ENCODE data around the gene PRR29. TPM values are rescaled to one million over a fixed set of nuclear protein-coding genes. Genes with fewer than 3 reads are reported as not detected.

Gene PRR29
- 0.59 TPM for polyA plus RNA-seq (2012; ENCODE audit: insufficient read length, low read depth)

DNA sequence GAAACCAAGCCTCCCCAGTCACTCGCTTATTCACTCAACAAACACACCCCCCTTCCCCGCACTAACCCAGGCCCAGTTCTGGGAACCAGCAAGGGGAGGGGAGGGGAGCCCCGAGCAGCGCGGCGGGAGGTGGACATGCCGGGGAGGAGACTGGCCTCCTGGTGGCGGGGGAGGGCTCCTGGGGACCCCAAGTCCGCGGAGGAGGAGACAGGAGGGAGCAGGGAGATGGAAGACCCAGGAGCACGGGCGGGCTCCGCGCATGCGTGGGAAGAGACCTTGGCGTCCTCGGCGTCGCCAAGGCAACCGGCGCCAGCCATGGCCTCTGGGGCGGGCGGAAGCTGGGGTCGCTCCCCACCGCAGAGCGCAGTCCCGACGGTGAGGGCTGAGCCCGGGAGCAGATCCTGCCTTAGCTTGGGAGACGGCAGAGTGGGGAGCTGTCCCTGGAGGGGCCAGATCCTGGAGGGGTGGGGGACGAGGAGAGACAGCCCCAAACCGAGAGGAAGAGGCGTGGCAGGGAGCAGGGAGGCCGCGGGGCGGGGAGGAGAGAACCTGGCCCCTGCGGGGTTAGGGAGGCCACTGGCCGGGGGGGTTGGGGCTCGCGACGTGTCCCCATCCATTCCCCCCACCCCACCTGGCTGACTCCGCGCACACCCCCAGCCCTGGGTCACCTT is at the start of gene PRR29:
Gene PRR29, plus strand, starts transcription at position 302 of the 671 bp plus-strand sequence. Its CDS starts 14 bp downstream, at position 316.
- no peak for TF ChIP-seq TAF1 (IDR thresholded peaks at IDR 0.05; ENCODE audit: borderline replicate concordance, insufficient read depth, low read length)
- no peak for TF ChIP-seq POLR2AphosphoS5 (IDR thresholded peaks at IDR 0.05; ENCODE audit: low read depth, low read length)
- TF ChIP-seq FOXP2 (optimal IDR thresholded peaks at IDR 0.05; ENCODE audit: borderline replicate concordance, extremely low read depth, extremely low read length, insufficient read depth): no peak
- TF ChIP-seq SIN3A (IDR thresholded peaks at IDR 0.05; ENCODE audit: borderline replicate concordance, insufficient read depth, low read length): no peak
- TF ChIP-seq, protein P1, sequence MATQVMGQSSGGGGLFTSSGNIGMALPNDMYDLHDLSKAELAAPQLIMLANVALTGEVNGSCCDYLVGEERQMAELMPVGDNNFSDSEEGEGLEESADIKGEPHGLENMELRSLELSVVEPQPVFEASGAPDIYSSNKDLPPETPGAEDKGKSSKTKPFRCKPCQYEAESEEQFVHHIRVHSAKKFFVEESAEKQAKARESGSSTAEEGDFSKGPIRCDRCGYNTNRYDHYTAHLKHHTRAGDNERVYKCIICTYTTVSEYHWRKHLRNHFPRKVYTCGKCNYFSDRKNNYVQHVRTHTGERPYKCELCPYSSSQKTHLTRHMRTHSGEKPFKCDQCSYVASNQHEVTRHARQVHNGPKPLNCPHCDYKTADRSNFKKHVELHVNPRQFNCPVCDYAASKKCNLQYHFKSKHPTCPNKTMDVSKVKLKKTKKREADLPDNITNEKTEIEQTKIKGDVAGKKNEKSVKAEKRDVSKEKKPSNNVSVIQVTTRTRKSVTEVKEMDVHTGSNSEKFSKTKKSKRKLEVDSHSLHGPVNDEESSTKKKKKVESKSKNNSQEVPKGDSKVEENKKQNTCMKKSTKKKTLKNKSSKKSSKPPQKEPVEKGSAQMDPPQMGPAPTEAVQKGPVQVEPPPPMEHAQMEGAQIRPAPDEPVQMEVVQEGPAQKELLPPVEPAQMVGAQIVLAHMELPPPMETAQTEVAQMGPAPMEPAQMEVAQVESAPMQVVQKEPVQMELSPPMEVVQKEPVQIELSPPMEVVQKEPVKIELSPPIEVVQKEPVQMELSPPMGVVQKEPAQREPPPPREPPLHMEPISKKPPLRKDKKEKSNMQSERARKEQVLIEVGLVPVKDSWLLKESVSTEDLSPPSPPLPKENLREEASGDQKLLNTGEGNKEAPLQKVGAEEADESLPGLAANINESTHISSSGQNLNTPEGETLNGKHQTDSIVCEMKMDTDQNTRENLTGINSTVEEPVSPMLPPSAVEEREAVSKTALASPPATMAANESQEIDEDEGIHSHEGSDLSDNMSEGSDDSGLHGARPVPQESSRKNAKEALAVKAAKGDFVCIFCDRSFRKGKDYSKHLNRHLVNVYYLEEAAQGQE (IDR thresholded peaks at IDR 0.05; ENCODE audit: insufficient read depth in 1 of 2, low read depth in 2 of 2, low read length in 2 of 2): no peak

DNA sequence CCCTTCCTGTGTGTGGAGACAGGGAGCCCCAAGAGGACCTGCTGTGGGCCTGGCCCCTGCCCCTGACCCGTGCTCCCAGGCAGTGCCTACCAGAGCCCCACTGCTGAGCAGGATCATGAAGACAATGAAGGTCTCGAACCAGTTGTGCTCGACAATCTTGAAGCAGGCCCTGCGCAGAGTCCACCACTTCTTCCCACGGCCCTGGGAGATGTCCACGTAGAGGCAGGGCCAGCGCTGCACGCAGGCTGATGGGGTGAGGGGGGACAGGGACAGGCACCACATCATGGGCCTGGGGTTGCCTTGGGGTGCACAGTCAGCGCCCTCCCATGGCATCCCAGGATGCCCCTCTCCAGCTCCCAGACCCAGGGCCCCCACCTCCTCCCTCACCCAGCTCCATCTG is 49.6 kb upstream of the PRR29 start:
- TF ChIP-seq FOXP2 (optimal IDR thresholded peaks at IDR 0.05; ENCODE audit: borderline replicate concordance, extremely low read depth, extremely low read length, insufficient read depth): no peak
- no peak for TF ChIP-seq SIN3A (IDR thresholded peaks at IDR 0.05; ENCODE audit: borderline replicate concordance, insufficient read depth, low read length)
- TF ChIP-seq TAF1 (IDR thresholded peaks at IDR 0.05; ENCODE audit: borderline replicate concordance, insufficient read depth, low read length): no peak
- TF ChIP-seq, protein P1 (IDR thresholded peaks at IDR 0.05; ENCODE audit: insufficient read depth in 1 of 2, low read depth in 2 of 2, low read length in 2 of 2): no peak
- no peak for TF ChIP-seq POLR2AphosphoS5 (IDR thresholded peaks at IDR 0.05; ENCODE audit: low read depth, low read length)

DNA sequence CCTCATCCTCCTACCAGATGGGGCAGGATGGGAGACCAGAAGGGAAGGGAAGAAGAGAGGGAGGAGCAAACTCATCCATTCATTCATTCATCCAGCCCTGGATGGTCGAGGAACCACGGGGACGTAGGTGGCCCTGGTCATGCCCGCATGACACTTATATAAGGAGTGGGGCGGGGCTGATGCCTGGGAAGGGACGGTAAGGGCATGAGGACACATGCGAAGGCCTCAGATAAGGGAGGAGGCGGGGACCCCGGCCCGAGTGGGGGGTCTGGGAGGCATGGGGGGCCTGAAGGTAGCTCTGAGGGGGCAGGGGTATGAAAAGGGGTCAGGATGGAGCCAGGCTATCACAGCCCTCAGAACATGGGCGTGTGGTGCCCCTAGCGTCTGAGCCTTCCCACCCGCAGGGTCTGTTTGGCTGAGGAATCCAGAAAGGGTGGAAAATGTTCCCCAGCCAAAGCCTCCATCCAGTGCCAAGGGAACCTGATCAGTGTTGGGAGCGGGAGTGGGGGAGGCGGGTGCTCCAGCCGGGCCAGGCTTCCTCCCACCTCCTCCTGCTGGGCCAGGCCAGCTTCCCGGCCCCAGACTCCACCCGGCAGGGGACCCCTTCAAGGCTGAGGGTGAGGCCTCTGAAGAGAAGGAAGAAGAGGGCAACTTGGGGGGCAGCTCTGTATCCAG is 48.4 kb upstream of the PRR29 start:
- TF ChIP-seq FOXP2 (optimal IDR thresholded peaks at IDR 0.05; ENCODE audit: borderline replicate concordance, extremely low read depth, extremely low read length, insufficient read depth): no peak
- no peak for TF ChIP-seq SIN3A (IDR thresholded peaks at IDR 0.05; ENCODE audit: borderline replicate concordance, insufficient read depth, low read length)
- TF ChIP-seq TAF1 (IDR thresholded peaks at IDR 0.05; ENCODE audit: borderline replicate concordance, insufficient read depth, low read length): no peak
- TF ChIP-seq, protein P1 (IDR thresholded peaks at IDR 0.05; ENCODE audit: insufficient read depth in 1 of 2, low read depth in 2 of 2, low read length in 2 of 2): no peak
- no peak for TF ChIP-seq POLR2AphosphoS5 (IDR thresholded peaks at IDR 0.05; ENCODE audit: low read depth, low read length)

DNA sequence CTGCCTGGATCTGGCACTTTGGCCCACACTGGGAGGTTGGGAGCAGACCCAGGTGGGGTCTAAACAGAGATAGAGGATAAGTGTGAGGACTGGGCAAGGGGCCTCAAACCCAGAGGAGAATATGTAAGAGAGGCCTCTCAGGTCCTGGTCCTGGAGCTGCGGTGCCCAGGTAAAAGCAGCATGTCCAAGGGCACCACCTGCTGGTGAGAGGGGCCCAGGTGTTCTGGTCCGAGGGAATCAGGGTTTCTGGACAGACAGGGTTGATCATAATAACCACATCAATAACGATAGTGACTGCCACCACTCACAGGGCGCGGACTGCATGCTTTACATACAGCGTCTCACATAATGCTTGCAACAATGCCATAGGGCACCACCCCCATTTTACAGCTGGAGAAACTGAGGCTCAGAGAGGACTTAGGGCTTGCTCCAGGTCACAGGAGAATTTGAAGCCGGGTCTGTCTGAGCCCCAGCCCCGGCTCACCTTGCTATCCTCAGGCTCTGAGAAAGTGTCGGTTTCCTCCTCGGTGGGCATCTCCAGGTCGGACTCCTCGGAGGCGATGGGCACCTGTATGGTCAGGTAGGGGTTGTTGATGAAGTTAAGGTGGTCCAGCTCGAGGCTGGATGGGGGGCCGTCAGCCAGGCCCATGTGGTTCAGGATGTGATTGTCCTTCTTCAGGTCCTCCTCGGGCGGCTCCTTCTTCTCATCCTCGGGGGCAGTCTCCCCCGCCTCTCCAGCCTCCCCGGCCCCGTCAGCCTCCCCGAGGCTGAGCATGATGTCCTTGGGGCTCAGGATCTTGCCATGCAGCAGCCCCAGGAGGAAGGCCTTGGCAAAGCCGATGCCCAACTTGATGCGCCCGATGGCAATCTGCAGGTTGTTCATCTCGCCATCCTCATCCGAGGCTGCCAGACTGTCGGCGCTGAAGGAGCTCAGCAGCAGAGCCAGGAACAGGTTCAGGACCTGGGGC is 46.9 kb upstream of the PRR29 start:
- TF ChIP-seq FOXP2 (optimal IDR thresholded peaks at IDR 0.05; ENCODE audit: borderline replicate concordance, extremely low read depth, extremely low read length, insufficient read depth): no peak

DNA sequence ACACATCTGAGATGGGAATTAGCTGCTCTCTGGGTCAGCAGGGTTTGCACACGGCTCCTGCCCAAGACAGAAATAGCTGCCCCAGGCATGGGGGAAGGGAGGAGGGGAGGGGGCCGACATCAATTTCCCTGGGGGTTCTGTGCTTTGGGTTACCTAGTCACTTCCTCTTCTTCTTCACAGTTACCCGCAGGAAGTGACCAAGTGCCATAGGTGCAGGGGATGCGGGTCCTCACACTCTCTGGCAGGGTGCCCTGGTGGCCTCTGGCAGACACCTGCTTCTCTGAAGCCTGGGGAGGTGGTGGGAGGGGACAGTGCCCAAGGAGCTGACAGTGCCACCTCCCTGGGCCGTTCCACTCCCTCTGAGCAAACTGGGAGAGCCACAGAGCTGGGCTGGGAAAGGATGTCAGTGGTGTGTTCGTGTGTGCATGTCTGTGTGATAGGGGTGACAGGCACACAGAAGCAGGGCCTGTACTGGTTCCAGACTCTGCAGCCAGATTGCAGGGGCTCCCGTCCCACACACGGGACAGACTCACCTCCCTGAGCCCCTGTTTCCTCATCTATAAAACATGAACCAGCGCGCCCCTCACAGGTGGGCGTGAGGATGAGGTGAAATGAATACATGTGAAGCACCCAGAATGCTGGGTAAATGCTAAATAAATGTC is 43.6 kb upstream of the PRR29 start:
- TF ChIP-seq TAF1 (IDR thresholded peaks at IDR 0.05; ENCODE audit: borderline replicate concordance, insufficient read depth, low read length) (no peak), FOXP2 (optimal IDR thresholded peaks at IDR 0.05; ENCODE audit: borderline replicate concordance, extremely low read depth, extremely low read length, insufficient read depth) (no peak), POLR2AphosphoS5 (IDR thresholded peaks at IDR 0.05; ENCODE audit: low read depth, low read length) (no peak), SIN3A (IDR thresholded peaks at IDR 0.05; ENCODE audit: borderline replicate concordance, insufficient read depth, low read length) (no peak)
- TF ChIP-seq, protein P1 (IDR thresholded peaks at IDR 0.05; ENCODE audit: insufficient read depth in 1 of 2, low read depth in 2 of 2, low read length in 2 of 2): no peak

All from PFSK-1 (cell line).